B cell (primary cell): ENCODE results near the gene ACP5. TPM values are rescaled to one million over a fixed set of nuclear protein-coding genes. Genes with fewer than 3 reads are reported as not detected.
"Not testable (repeated sequence)": the region's sequence is repeated elsewhere in the genome, so short reads cannot be mapped to it uniquely, and the experiment has no call there.

Source experiments
- ATAC-seq: fragments of 200-7000 bp; cut with Tn5 transposase; one replicate; pipeline ENCODE4 v1.10.0; 2021; ENCODE audit warnings: low read depth, mild to moderate bottlenecking, moderate number of reproducible peaks, moderate library complexity
- CTCF ChIA-PET: fragments of 350-600 bp; sonication (Branson Sonifier 250); formaldehyde crosslinking; loops from one replicate; lab custom pipeline; 2021; ENCODE audit warnings: antibody characterized with exemption, inconsistent platforms; lab: Charles Lee
- POLR2A ChIA-PET: fragments of 350-600 bp; sonication (Branson Sonifier 250); formaldehyde crosslinking; loops from one replicate; lab custom pipeline; 2021; ENCODE audit warnings: antibody characterized with exemption; lab: Charles Lee
- DNase-seq: peaks from one replicate; pipeline ENCODE4 v3.0.0; 2013
- H2AFZ ChIP-seq: 2 replicates; pipeline ENCODE4 v1.6.1; 2012; ENCODE audit warnings: mild to moderate bottlenecking, low read depth, low read length; ENCODE audit not compliant: insufficient read depth, poor library complexity, severe bottlenecking
- H3K27ac ChIP-seq, 2 donors: 1 replicate in 1 of 2; 2 replicates in 1 of 2; pipeline ENCODE4 v1.5.1; 2012 to 2013; ENCODE audit warnings: low read length in 2 of 2, mild to moderate bottlenecking in 2 of 2, moderate library complexity in 1 of 2
- H3K27me3 ChIP-seq, 4 experiments: fragments of 200-600 bp in 1 of 4; sonication (generic) in 1 of 4; replicated peaks in 1 of 4; 1 replicate in 2 of 4; 2 replicates in 2 of 4; pipeline versions ENCODE4 v1.6.1 to v1.7.0; 2013 to 2016; ENCODE audit warnings: low read length in 3 of 4, mild to moderate bottlenecking in 2 of 4, mixed read lengths in 1 of 4, moderate library complexity in 1 of 4; ENCODE audit not compliant: insufficient read depth in 4 of 4, control insufficient read depth in 3 of 4; ENCODE audit errors: control extremely low read depth in 1 of 4
- H3K36me3 ChIP-seq, 2 experiments: replicated peaks in 1 of 2; 1 replicate in 1 of 2; 2 replicates in 1 of 2; pipeline versions ENCODE4 v1.6.1 to v1.7.1; 2013; ENCODE audit warnings: low read length in 1 of 2; ENCODE audit not compliant: insufficient read depth in 2 of 2, control insufficient read depth in 1 of 2; ENCODE audit errors: control extremely low read depth in 1 of 2, extremely low read depth in 1 of 2
- H3K4me1 ChIP-seq, 2 donors: fragments of 200-600 bp in 1 of 2; sonication (generic) in 1 of 2; 1 replicate in 1 of 2; 2 replicates in 1 of 2; pipeline versions ENCODE4 v1.5.1 to v1.6.1; 2013 to 2017; ENCODE audit warnings: low read length in 2 of 2; ENCODE audit not compliant: control insufficient read depth in 2 of 2, insufficient read depth in 2 of 2
- H3K4me2 ChIP-seq: replicated peaks from 2 replicates; pipeline ENCODE3; 2012; ENCODE audit warnings: mild to moderate bottlenecking, low read depth, low read length; ENCODE audit not compliant: poor library complexity, severe bottlenecking
- H3K4me3 ChIP-seq, 5 experiments: fragments of 200-600 bp in 1 of 5; sonication (generic) in 1 of 5; 1 replicate in 3 of 5; 2 replicates in 2 of 5; pipeline versions ENCODE4 v1.5.1 to v1.7.0; 2011 to 2016; ENCODE audit warnings: low read length in 4 of 5, mild to moderate bottlenecking in 4 of 5, low read depth in 2 of 5, control low read depth in 1 of 5, moderate library complexity in 1 of 5; ENCODE audit not compliant: insufficient read depth in 1 of 5; ENCODE audit errors: control extremely low read depth in 1 of 5, extremely low read depth in 1 of 5
- H3K79me2 ChIP-seq: fragments of 200-600 bp; sonication (generic); one replicate; pipeline ENCODE4 v1.6.0; 2016; ENCODE audit warnings: low read length; ENCODE audit not compliant: control insufficient read depth, insufficient read depth
- H3K9ac ChIP-seq: fragments of 200-600 bp; sonication (generic); 2 replicates; pipeline ENCODE4 v1.6.1; 2017; ENCODE audit warnings: mild to moderate bottlenecking, low read length, moderate library complexity
- H3K9me3 ChIP-seq, 3 donors: one replicate each; pipeline versions ENCODE4 v1.6.1 to v1.7.1; 2013; ENCODE audit warnings: low read length in 2 of 3; ENCODE audit not compliant: control insufficient read depth in 2 of 3, insufficient read depth in 1 of 3; ENCODE audit errors: control extremely low read depth in 1 of 3
- H4K20me1 ChIP-seq: 2 replicates; pipeline ENCODE4 v1.6.0; 2012; ENCODE audit warnings: mild to moderate bottlenecking, low read length; ENCODE audit not compliant: insufficient read depth, control insufficient read depth, poor library complexity, severe bottlenecking
- H3K27ac Mint-ChIP-seq: one replicate; pipeline ENCODE4 v1.8.0; 2021; ENCODE audit warnings: mixed read lengths
- H3K27me3 Mint-ChIP-seq: one replicate; pipeline ENCODE4 v1.8.0; 2021; ENCODE audit warnings: mixed read lengths
- H3K4me1 Mint-ChIP-seq: one replicate; pipeline ENCODE4 v1.8.0; 2021; ENCODE audit warnings: mixed read lengths
- H3K4me3 Mint-ChIP-seq: one replicate; pipeline ENCODE4 v1.8.0; 2021; ENCODE audit warnings: mixed read lengths
- H3K9me3 Mint-ChIP-seq: one replicate; pipeline ENCODE4 v1.8.0; 2022; ENCODE audit warnings: mixed read lengths; ENCODE audit not compliant: insufficient read depth
- EZH2 ChIP-seq: IDR thresholded peaks from 2 replicates; pipeline ENCODE4 v1.6.1; 2012; ENCODE audit warnings: borderline replicate concordance, low read depth, mild to moderate bottlenecking, moderate library complexity, low read length; ENCODE audit not compliant: insufficient read depth, poor library complexity, severe bottlenecking
- WGBS: methylation state at CpG from one replicate; pipeline ENCODE4 v1.1.5; 2013; ENCODE audit warnings: missing lambda C conversion rate; ENCODE audit not compliant: insufficient coverage; 5-methylcytosine and 5-hydroxymethylcytosine counted together
- intact Hi-C: fragments of 100-400 bp; cut with micrococcal nuclease; formaldehyde crosslinking; loops from one replicate; pipeline ENCODE4 v1.10.0; 2022
- polyA plus RNA-seq: library from polyadenylated mRNA; depleted of rRNA; stranded (reverse); fragments of >200 nt; gene quantifications from 2 replicates; pipeline ENCODE4 v1.2.3, GENCODE V29; 2012
- total RNA-seq, 2 donors: library from RNA; stranded (reverse); fragments of 120-200 nt in 1 of 2; gene quantifications; 1 replicate in 1 of 2; 2 replicates in 1 of 2; pipeline versions ENCODE4 v1.2.3 to v1.2.4, GENCODE V29; 2013 to 2022
- TF ChIP-seq, protein P1 (sequence below): fragments of 200-600 bp; IDR thresholded peaks from one replicate; pipeline ENCODE4 v1.8.0; 2022; ENCODE audit warnings: antibody characterized with exemption, mild to moderate bottlenecking

Gene ACP5
- total and polyA plus RNA-seq, 2 donors (not counting 1 experiment from before 2014, with no cell fraction given), result 151 to 169 TPM

DNA sequence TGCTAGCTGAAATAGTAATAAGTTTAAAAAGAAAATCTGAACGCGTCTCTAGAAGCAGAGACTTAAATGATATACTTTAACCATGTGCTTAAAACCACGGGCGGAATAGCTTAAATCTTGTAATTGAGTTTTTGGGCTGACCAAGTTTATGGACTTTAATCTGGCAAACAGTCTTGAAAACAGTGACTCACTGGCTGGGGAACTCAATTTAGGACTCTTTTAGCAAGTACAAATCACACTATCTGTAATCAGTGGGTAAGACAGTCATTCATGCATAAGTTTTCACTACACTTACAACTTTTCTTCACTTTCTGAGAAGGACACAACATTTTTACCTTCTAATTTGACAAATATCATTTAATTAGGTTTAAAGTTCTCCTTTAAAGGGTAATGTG is 46.6 kb upstream of the ACP5 start:
- TF ChIP-seq, protein P1, sequence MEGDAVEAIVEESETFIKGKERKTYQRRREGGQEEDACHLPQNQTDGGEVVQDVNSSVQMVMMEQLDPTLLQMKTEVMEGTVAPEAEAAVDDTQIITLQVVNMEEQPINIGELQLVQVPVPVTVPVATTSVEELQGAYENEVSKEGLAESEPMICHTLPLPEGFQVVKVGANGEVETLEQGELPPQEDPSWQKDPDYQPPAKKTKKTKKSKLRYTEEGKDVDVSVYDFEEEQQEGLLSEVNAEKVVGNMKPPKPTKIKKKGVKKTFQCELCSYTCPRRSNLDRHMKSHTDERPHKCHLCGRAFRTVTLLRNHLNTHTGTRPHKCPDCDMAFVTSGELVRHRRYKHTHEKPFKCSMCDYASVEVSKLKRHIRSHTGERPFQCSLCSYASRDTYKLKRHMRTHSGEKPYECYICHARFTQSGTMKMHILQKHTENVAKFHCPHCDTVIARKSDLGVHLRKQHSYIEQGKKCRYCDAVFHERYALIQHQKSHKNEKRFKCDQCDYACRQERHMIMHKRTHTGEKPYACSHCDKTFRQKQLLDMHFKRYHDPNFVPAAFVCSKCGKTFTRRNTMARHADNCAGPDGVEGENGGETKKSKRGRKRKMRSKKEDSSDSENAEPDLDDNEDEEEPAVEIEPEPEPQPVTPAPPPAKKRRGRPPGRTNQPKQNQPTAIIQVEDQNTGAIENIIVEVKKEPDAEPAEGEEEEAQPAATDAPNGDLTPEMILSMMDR, result no peak
- no peak for TF ChIP-seq EZH2
- H3K9ac ChIP-seq, result no peak overlapping the region
- H4K20me1 ChIP-seq, result no peaks in the 10 kb centered on the region
- CTCF ChIA-PET, result no interaction called here
- no peak overlapping the region for H3K4me3 Mint-ChIP-seq
- ATAC-seq, result no peak
- intact Hi-C loops, result no loop called here
- H3K4me1 ChIP-seq, result peaks cover 10 to 11% of the 10 kb centered on the region in 2 donors
- peaks cover 14% of the 10 kb centered on the region for H3K4me1 Mint-ChIP-seq
- H3K9me3 ChIP-seq, result peaks cover 0 to 6% (median 0%) of the 10 kb centered on the region in 3 donors
- no peaks in the 10 kb centered on the region for H3K27me3 ChIP-seq
- no peak overlapping the region for H3K27ac ChIP-seq
- peaks cover 6% of the 10 kb centered on the region for H3K27me3 Mint-ChIP-seq
- POLR2A ChIA-PET, result no interaction called here
- peak overlapping the region in 1 of 5 experiments; percentile 16 for H3K4me3 ChIP-seq
- no CpG with 5 or more reads among the region's 4 CpGs for WGBS
- H3K79me2 ChIP-seq, result no peaks in the 10 kb centered on the region
- peak overlapping the region; percentile 63 for H3K4me2 ChIP-seq
- H3K9me3 Mint-ChIP-seq, result no peaks in the 10 kb centered on the region
- peaks cover 0 to 6% of the 10 kb centered on the region in 2 experiments for H3K36me3 ChIP-seq
- no peak for DNase-seq
- no peak overlapping the region for H2AFZ ChIP-seq
- no peak overlapping the region for H3K27ac Mint-ChIP-seq

DNA sequence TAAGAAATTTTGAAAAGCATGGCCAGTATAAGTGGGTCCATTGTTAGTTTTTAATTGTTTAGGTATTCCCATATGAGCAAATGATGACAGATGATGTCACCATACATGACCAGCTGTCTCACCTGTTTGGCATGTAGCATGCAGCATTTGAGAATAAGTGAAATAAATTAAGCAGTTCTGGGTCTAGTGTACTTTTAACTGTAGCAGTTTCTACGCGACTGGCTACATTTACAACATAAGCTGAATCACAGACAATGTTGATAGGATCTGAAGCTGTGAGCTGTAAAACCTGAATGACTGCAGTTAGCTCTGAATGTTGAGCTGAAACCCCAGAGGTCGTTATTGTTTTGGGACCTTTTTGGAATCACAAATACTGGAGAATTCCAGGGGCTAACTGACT is 45.0 kb upstream of the ACP5 start:
- 93% methylated on average over 3 of the region's 3 CpGs for WGBS
- H3K4me3 Mint-ChIP-seq, H3K27ac Mint-ChIP-seq, POLR2A ChIA-PET, H3K4me3 ChIP-seq, ATAC-seq, DNase-seq, H3K27me3 Mint-ChIP-seq, H4K20me1 ChIP-seq, H3K9me3 Mint-ChIP-seq, H3K79me2 ChIP-seq, intact Hi-C loops, H2AFZ ChIP-seq, H3K4me2 ChIP-seq, H3K27me3 ChIP-seq, H3K9ac ChIP-seq, H3K27ac ChIP-seq: not testable (repeated sequence)
- Histone ChIP-seq H3K4me1 (peaks cover 10 to 11% of the 10 kb centered on the region in 2 donors), H3K9me3 (peaks cover 7 to 14% (median 11%) of the 10 kb centered on the region in 3 donors), H3K36me3 (peaks cover 8 to 19% of the 10 kb centered on the region in 2 experiments)
- H3K4me1 Mint-ChIP-seq, result peaks cover 14% of the 10 kb centered on the region
- CTCF ChIA-PET, result interaction anchor here (0.6 kb wide), 1 partner anchor 223 kb away, joined by 3 read pairs; no protein-coding TSS in a partner anchor
